ENCODE data around the gene PCBD2.
"Not testable (repeated sequence)": the region's sequence is repeated elsewhere in the genome, so short reads cannot be mapped to it uniquely, and the experiment has no call there.

PCBD2 gene

GRCh38 chr5:134992148-134992547 lies 87.2 kb downstream of the PCBD2 start:
- ChIA-PET CTCF (no interaction called here), POLR2A (no interaction called here)
- DNase-seq (ENCODE audit: extremely low spot score), result no peak
- TF ChIP-seq FOXM1 (IDR thresholded peaks at IDR 0.05; ENCODE audit: borderline replicate concordance), result no peak
- TF ChIP-seq FOXA1 (IDR thresholded peaks at IDR 0.05), result no peak
- no peak for TF ChIP-seq L3MBTL2 (conservative IDR thresholded peaks at IDR 0.05)
- TF ChIP-seq LEF1 (IDR thresholded peaks at IDR 0.05; ENCODE audit: borderline replicate concordance), result no peak
- no peak for TF ChIP-seq ARNT (IDR thresholded peaks at IDR 0.05)
- no peak for TF ChIP-seq FOXK2 (IDR thresholded peaks at IDR 0.05)
- no peak for TF ChIP-seq ZNF384 (IDR thresholded peaks at IDR 0.05)
- TF ChIP-seq CTBP1 (IDR thresholded peaks at IDR 0.05; ENCODE audit: borderline replicate concordance), result no peak
- no peak for TF ChIP-seq HDGF (IDR thresholded peaks at IDR 0.05; ENCODE audit: borderline replicate concordance)
- TF ChIP-seq SP1 (IDR thresholded peaks at IDR 0.05), result no peak
- no peak for TF ChIP-seq TARDBP (IDR thresholded peaks at IDR 0.05)
- no peak for TF ChIP-seq ELF4 (IDR thresholded peaks at IDR 0.05)
- no peak for TF ChIP-seq PKNOX1 (IDR thresholded peaks at IDR 0.05)
- no peak for TF ChIP-seq BHLHE40 (IDR thresholded peaks at IDR 0.05; ENCODE audit: borderline replicate concordance)
- TF ChIP-seq SUZ12 (IDR thresholded peaks at IDR 0.05), result no peak

GRCh38 chr5:134993161-134993560 lies 88.2 kb downstream of the PCBD2 start:
- no peak for DNase-seq (ENCODE audit: extremely low spot score)
- no peak for TF ChIP-seq ZNF384 (IDR thresholded peaks at IDR 0.05)
- CTCF ChIA-PET, result no interaction called here
- POLR2A ChIA-PET, result no interaction called here

- peak; percentile 3 for DNase-seq (ENCODE audit: extremely low spot score)
- TF ChIP-seq FOXM1 (IDR thresholded peaks at IDR 0.05; ENCODE audit: borderline replicate concordance) (no peak), FOXA1 (IDR thresholded peaks at IDR 0.05) (no peak), ZNF384 (IDR thresholded peaks at IDR 0.05) (no peak), ELF4 (IDR thresholded peaks at IDR 0.05) (no peak), CTBP1 (IDR thresholded peaks at IDR 0.05; ENCODE audit: borderline replicate concordance) (no peak)
- CTCF ChIA-PET, result no interaction called here
- POLR2A ChIA-PET, result no interaction called here
Measured at GRCh38 chr5:134994560-134995156, 89.7 kb downstream of the PCBD2 start.

GRCh38 chr5:134995850-134996402 lies 91.0 kb downstream of the PCBD2 start:
- ChIA-PET POLR2A (no interaction called here), CTCF (interaction anchor here (1.0 kb wide), 1 partner anchor 9 kb away, joined by 3 read pairs; no protein-coding TSS in a partner anchor)
- TF ChIP-seq FOXK2 (IDR thresholded peaks at IDR 0.05), result no peak
- TF ChIP-seq NFRKB (IDR thresholded peaks at IDR 0.05), result no peak
- TF ChIP-seq ZNF384 (IDR thresholded peaks at IDR 0.05), result no peak
- no peak for TF ChIP-seq LEF1 (IDR thresholded peaks at IDR 0.05; ENCODE audit: borderline replicate concordance)
- DNase-seq (ENCODE audit: extremely low spot score), result peak; percentile 2

GRCh38 chr5:134997015-134997414 lies 92.1 kb downstream of the PCBD2 start:
- CTCF ChIA-PET, result no interaction called here
- POLR2A ChIA-PET, result no interaction called here
- TF ChIP-seq LEF1 (IDR thresholded peaks at IDR 0.05; ENCODE audit: borderline replicate concordance) (no peak), FOXK2 (IDR thresholded peaks at IDR 0.05) (no peak), L3MBTL2 (conservative IDR thresholded peaks at IDR 0.05) (no peak), BHLHE40 (IDR thresholded peaks at IDR 0.05; ENCODE audit: borderline replicate concordance) (no peak), PKNOX1 (IDR thresholded peaks at IDR 0.05) (no peak), SUZ12 (IDR thresholded peaks at IDR 0.05) (no peak), FOXA1 (IDR thresholded peaks at IDR 0.05) (no peak)
- peak; percentile 3 for DNase-seq (ENCODE audit: extremely low spot score)

- CTCF ChIA-PET; POLR2A ChIA-PET; DNase-seq (ENCODE audit: extremely low spot score): not testable (repeated sequence)
Measured at GRCh38 chr5:134998068-134998467, 93.1 kb downstream of the PCBD2 start.

- no peak for DNase-seq (ENCODE audit: extremely low spot score)
- POLR2A ChIA-PET, result no interaction called here
- TF ChIP-seq ARNT (IDR thresholded peaks at IDR 0.05) (no peak), CTBP1 (IDR thresholded peaks at IDR 0.05; ENCODE audit: borderline replicate concordance) (no peak), FOXA1 (IDR thresholded peaks at IDR 0.05) (no peak), BHLHE40 (IDR thresholded peaks at IDR 0.05; ENCODE audit: borderline replicate concordance) (no peak), HDGF (IDR thresholded peaks at IDR 0.05; ENCODE audit: borderline replicate concordance) (no peak), LEF1 (IDR thresholded peaks at IDR 0.05; ENCODE audit: borderline replicate concordance) (no peak), ZNF384 (IDR thresholded peaks at IDR 0.05) (no peak), L3MBTL2 (conservative IDR thresholded peaks at IDR 0.05) (no peak), SP1 (IDR thresholded peaks at IDR 0.05) (no peak), FOXM1 (IDR thresholded peaks at IDR 0.05; ENCODE audit: borderline replicate concordance) (no peak), FOXK2 (IDR thresholded peaks at IDR 0.05) (no peak), TARDBP (IDR thresholded peaks at IDR 0.05) (no peak), NFRKB (IDR thresholded peaks at IDR 0.05) (no peak)
- CTCF ChIA-PET, result no interaction called here
Measured at GRCh38 chr5:135004376-135004775, 99.4 kb downstream of the PCBD2 start.

- ChIA-PET POLR2A (no interaction called here), CTCF (no interaction called here)
- peak; percentile 2 for DNase-seq (ENCODE audit: extremely low spot score)
- TF ChIP-seq SUZ12 (IDR thresholded peaks at IDR 0.05) (no peak), SP1 (IDR thresholded peaks at IDR 0.05) (no peak), NFRKB (IDR thresholded peaks at IDR 0.05) (no peak), ZNF384 (IDR thresholded peaks at IDR 0.05) (no peak), HDGF (IDR thresholded peaks at IDR 0.05; ENCODE audit: borderline replicate concordance) (no peak), PKNOX1 (IDR thresholded peaks at IDR 0.05) (no peak), L3MBTL2 (conservative IDR thresholded peaks at IDR 0.05) (no peak), CTBP1 (IDR thresholded peaks at IDR 0.05; ENCODE audit: borderline replicate concordance) (no peak), BHLHE40 (IDR thresholded peaks at IDR 0.05; ENCODE audit: borderline replicate concordance) (no peak), FOXM1 (IDR thresholded peaks at IDR 0.05; ENCODE audit: borderline replicate concordance) (no peak)
Measured at GRCh38 chr5:135005076-135005475, 100.1 kb downstream of the PCBD2 start.
